ENCODE data around the gene PTPN14.

DNA sequence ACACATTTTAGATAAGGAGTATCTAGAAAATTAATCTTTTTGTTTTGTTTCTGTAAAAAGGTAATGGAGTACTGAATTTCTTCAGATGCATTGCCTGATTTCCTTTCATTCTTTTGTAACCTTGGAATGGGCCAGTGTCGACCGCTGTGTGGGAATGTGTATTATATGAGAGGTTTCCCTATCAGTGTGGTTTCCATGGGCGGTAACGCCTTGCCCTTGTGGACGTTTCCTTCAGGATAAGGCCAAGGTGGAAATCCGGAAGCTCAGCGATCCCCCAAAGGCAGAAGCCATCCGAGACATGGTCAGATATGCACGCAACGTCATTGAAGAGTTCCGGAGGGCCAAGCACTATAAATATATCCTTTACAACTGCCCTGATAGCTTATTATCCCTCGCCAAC is 220.7 kb downstream of the PTPN14 start:
- TF ChIP-seq, protein P1, sequence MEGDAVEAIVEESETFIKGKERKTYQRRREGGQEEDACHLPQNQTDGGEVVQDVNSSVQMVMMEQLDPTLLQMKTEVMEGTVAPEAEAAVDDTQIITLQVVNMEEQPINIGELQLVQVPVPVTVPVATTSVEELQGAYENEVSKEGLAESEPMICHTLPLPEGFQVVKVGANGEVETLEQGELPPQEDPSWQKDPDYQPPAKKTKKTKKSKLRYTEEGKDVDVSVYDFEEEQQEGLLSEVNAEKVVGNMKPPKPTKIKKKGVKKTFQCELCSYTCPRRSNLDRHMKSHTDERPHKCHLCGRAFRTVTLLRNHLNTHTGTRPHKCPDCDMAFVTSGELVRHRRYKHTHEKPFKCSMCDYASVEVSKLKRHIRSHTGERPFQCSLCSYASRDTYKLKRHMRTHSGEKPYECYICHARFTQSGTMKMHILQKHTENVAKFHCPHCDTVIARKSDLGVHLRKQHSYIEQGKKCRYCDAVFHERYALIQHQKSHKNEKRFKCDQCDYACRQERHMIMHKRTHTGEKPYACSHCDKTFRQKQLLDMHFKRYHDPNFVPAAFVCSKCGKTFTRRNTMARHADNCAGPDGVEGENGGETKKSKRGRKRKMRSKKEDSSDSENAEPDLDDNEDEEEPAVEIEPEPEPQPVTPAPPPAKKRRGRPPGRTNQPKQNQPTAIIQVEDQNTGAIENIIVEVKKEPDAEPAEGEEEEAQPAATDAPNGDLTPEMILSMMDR (IDR thresholded peaks at IDR 0.05), result no peak
- no peak for TF ChIP-seq POLR2A (IDR thresholded peaks at IDR 0.05)
